Kidney epithelial cell (primary cell): ENCODE results near the gene PRDM11. TPM values are rescaled to one million over a fixed set of nuclear protein-coding genes. Genes with fewer than 3 reads are reported as not detected.

ENCODE experiments used
- DNase-seq: peaks from one replicate; pipeline ENCODE4 v3.0.0-alpha.2; 2010; ENCODE audit warnings: low read depth
- H3K27me3 ChIP-seq: 2 replicates; pipeline ENCODE4 v1.6.0; 2011; ENCODE audit warnings: low read length; ENCODE audit not compliant: control insufficient read depth, insufficient read depth
- H3K36me3 ChIP-seq: 2 replicates; pipeline ENCODE4 v1.5.1; 2011; ENCODE audit warnings: low read length; ENCODE audit not compliant: control insufficient read depth, insufficient read depth
- H3K4me3 ChIP-seq: 2 replicates; pipeline ENCODE4 v1.5.1; 2011; ENCODE audit warnings: low read depth, mild to moderate bottlenecking, control low read depth, low read length
- total RNA-seq: library from RNA; depleted of rRNA; stranded (reverse); fragments of >200 nt; gene quantifications from 2 replicates; pipeline ENCODE4 v1.2.3, GENCODE V29; 2015
- TF ChIP-seq, protein P1 (sequence below): IDR thresholded peaks from 2 replicates; pipeline ENCODE4 v1.5.1; 2011; ENCODE audit warnings: mild to moderate bottlenecking, moderate library complexity, low read length, control low read depth, inconsistent platforms; ENCODE audit not compliant: insufficient read depth, poor library complexity, severe bottlenecking

PRDM11 gene
- total RNA-seq, 1 donor from 2014 or later, result 6.6 TPM

DNA sequence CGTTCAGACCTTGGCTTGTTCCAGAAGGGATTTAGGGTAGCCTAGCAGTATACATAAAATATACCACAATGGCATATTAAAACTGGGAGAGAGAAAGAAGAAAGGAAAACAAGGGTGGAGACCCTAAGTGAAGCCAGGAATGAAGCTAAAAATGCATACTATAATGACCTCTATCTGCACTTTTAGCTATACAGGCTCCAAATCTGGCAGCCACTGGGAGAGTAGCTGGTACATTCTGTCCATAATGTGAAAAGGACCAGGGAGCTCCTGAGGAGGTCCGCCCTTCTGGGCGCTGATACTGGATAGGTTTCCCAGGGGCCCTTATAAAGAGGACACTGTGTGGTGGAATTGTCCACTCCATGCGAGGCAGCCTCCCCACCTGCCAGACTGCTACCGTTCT, 42.8 kb downstream of the PRDM11 start:
- no peaks in the 10 kb centered on the region for H3K27me3 ChIP-seq
- H3K4me3 ChIP-seq, result no peak overlapping the region
- TF ChIP-seq, protein P1, sequence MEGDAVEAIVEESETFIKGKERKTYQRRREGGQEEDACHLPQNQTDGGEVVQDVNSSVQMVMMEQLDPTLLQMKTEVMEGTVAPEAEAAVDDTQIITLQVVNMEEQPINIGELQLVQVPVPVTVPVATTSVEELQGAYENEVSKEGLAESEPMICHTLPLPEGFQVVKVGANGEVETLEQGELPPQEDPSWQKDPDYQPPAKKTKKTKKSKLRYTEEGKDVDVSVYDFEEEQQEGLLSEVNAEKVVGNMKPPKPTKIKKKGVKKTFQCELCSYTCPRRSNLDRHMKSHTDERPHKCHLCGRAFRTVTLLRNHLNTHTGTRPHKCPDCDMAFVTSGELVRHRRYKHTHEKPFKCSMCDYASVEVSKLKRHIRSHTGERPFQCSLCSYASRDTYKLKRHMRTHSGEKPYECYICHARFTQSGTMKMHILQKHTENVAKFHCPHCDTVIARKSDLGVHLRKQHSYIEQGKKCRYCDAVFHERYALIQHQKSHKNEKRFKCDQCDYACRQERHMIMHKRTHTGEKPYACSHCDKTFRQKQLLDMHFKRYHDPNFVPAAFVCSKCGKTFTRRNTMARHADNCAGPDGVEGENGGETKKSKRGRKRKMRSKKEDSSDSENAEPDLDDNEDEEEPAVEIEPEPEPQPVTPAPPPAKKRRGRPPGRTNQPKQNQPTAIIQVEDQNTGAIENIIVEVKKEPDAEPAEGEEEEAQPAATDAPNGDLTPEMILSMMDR, result no peak
- DNase-seq, result no peak
- H3K36me3 ChIP-seq, result peaks cover 1% of the 10 kb centered on the region

DNA sequence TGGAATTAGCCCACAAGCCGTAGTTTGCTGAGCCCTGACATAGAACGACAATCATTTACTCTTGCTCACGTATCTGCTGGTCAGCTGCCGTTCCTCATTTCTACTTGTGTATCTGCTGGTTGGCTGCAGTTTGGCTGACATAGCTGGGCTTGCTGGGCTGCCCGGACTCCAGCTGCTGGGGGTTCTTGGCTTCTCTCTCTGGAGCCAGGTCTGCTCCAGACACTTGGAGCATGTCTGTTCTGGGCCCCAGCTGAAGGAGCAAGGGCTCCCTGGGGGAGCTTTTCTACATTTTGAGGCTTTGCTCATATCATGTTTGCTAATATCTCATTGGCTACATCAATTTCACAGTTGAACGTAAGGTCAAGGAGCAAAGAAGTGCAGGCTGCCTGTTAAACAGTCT, 47.3 kb downstream of the PRDM11 start:
- Histone ChIP-seq H3K4me3 (no peak overlapping the region), H3K36me3 (no peaks in the 10 kb centered on the region), H3K27me3 (no peaks in the 10 kb centered on the region)
- TF ChIP-seq, protein P1, result no peak
- DNase-seq, result no peak

DNA sequence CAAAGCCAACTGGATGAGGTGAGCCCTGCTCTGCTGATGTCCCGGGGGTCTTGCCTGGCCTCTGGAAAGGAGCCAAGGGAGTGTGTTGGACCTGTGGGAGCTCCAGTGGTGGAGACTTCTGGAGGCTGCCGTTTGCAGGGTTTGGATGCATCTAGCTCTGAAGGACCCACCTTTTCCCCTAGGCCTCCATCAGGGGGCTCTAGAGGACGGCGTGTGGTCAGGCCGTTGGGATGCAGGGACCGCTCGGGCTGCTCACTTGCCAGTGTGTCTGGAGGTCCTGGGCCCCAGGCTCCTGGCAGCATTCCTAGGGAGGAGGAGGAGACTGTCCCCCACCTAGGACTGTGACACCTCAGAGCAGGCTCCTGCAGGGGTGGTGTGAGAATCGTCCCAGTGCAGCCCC, 58.3 kb downstream of the PRDM11 start:
- no peak for DNase-seq
- Histone ChIP-seq H3K4me3 (no peak overlapping the region), H3K27me3 (no peaks in the 10 kb centered on the region), H3K36me3 (no peaks in the 10 kb centered on the region)
- TF ChIP-seq, protein P1, result no peak

DNA sequence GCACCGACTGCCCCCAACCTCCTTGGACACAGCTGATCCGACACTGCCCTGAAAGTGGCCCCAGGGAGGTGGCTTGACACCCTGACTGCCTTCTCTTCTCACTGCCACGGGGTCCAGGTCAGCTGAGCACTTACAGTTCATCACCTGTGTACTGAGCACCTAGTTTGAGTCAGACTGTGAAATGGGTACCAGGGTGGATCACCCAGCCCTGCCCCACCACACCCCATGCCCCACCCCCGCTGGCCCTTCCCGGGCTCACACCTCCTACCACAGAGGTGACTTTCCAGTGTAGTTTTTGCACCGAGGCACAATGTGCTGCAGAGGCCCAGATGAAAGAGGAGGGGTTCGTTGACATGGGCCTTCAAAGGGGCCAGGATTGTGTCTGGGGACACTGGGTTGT, 59.5 kb downstream of the PRDM11 start:
- H3K27me3 ChIP-seq, result no peaks in the 10 kb centered on the region
- TF ChIP-seq, protein P1, result no peak
- no peaks in the 10 kb centered on the region for H3K36me3 ChIP-seq
- H3K4me3 ChIP-seq, result no peak overlapping the region
- DNase-seq, result no peak

DNA sequence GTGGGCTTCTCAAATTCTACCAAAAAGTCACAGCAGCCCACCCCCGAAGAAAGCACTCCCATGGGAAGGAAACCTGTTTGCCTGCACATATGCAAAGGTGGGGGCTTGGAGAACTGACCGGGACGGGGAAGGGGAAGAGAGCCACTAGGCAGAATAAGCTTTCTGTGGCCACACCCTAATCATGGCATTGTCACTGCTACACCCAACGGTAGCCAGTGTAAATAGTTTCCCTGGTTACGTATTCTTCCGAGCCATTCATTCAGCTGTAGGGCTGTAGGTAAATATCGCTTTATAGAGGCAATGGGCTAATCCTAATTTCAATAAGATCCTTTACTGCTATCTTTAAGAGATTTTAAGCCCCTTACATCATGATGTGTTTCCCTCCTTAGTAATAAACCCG, 61.7 kb downstream of the PRDM11 start:
- Histone ChIP-seq H3K36me3 (no peaks in the 10 kb centered on the region), H3K4me3 (no peak overlapping the region), H3K27me3 (no peaks in the 10 kb centered on the region)
- no peak for DNase-seq
- TF ChIP-seq, protein P1, result no peak
